Caco-2 (cell line): ENCODE results near the gene BABAM2. TPM values are rescaled to one million over a fixed set of nuclear protein-coding genes. Genes with fewer than 3 reads are reported as not detected.
"Not testable (repeated sequence)": the region's sequence is repeated elsewhere in the genome, so short reads cannot be mapped to it uniquely, and the experiment has no call there.

Experiments
- BruUV-seq: library from RNA; stranded (reverse); fragments of 400-500 nt; replicated peaks from 2 replicates; lab custom pipeline; 2021; lab: Mats Ljungman, UMichigan
- CTCF ChIA-PET: fragments of 300-600 bp; sonication (Branson Sonifier 250); formaldehyde crosslinking; loops from one replicate; lab custom pipeline; 2022; ENCODE audit warnings: antibody characterized with exemption; lab: Charles Lee
- POLR2A ChIA-PET: fragments of 300-600 bp; sonication (Branson Sonifier 250); formaldehyde crosslinking; loops from one replicate; lab custom pipeline; 2022; ENCODE audit warnings: antibody characterized with exemption; lab: Charles Lee
- DNase-seq, 2 experiments: peaks; one replicate each; pipeline versions ENCODE4 v3.0.0 to v3.0.0-alpha.2; 2020 to 2022
- H3K27me3 ChIP-seq: replicated peaks from 2 replicates; pipeline ENCODE4 v1.6.0; 2011; ENCODE audit warnings: low read length; ENCODE audit not compliant: control insufficient read depth, insufficient read depth
- H3K36me3 ChIP-seq: 2 replicates; pipeline ENCODE4 v1.5.1; 2011; ENCODE audit warnings: low read length; ENCODE audit not compliant: control insufficient read depth, insufficient read depth
- H3K4me1 ChIP-seq: fragments of 250-450 bp; sonication (Bioruptor Pico); 2 replicates; pipeline ENCODE4 v1.5.1; 2020; ENCODE audit warnings: mild to moderate bottlenecking
- H3K4me3 ChIP-seq: 2 replicates; pipeline ENCODE4 v1.5.1; 2011; ENCODE audit warnings: low read depth, mild to moderate bottlenecking, control low read depth, low read length
- H3K9me3 ChIP-seq: fragments of 250-450 bp; sonication (Bioruptor Pico); 2 replicates; pipeline ENCODE4 v1.5.1; 2020; ENCODE audit warnings: mild to moderate bottlenecking, moderate library complexity
- H3K27ac Mint-ChIP-seq: one replicate; pipeline ENCODE4 v1.8.0; 2022; ENCODE audit warnings: mixed read lengths; ENCODE audit not compliant: unreplicated experiment
- H3K27me3 Mint-ChIP-seq: one replicate; pipeline ENCODE4 v1.8.0; 2022; ENCODE audit warnings: mixed read lengths; ENCODE audit not compliant: insufficient read depth, unreplicated experiment
- H3K36me3 Mint-ChIP-seq: one replicate; pipeline ENCODE4 v1.8.0; 2022; ENCODE audit warnings: mild to moderate bottlenecking, mixed read lengths; ENCODE audit not compliant: insufficient read depth, unreplicated experiment
- H3K4me1 Mint-ChIP-seq: one replicate; pipeline ENCODE4 v1.8.0; 2022; ENCODE audit warnings: low read depth, mixed read lengths; ENCODE audit not compliant: unreplicated experiment
- H3K4me3 Mint-ChIP-seq: one replicate; pipeline ENCODE4 v1.8.0; 2022; ENCODE audit warnings: mild to moderate bottlenecking, moderate library complexity, mixed read lengths; ENCODE audit not compliant: unreplicated experiment
- H3K9me3 Mint-ChIP-seq: one replicate; pipeline ENCODE4 v1.8.0; 2022; ENCODE audit warnings: mixed read lengths; ENCODE audit not compliant: unreplicated experiment
- CTCF ChIP-seq, 2 experiments: fragments of 200-600 bp in 1 of 2; IDR thresholded peaks; 1 replicate in 1 of 2; 2 replicates in 1 of 2; pipeline versions ENCODE4 v1.5.1 to v1.8.0; 2011 to 2022; ENCODE audit warnings: antibody characterized with exemption in 1 of 2, control low read depth in 1 of 2, inconsistent platforms in 1 of 2, low read depth in 1 of 2, low read length in 1 of 2, mild to moderate bottlenecking in 1 of 2, moderate library complexity in 1 of 2; ENCODE audit not compliant: insufficient read depth in 1 of 2, severe bottlenecking in 1 of 2, unreplicated experiment in 1 of 2
- intact Hi-C: fragments of 100-400 bp; cut with micrococcal nuclease; formaldehyde crosslinking; loops from one replicate; pipeline ENCODE4 v1.10.0; 2022; ENCODE audit not compliant: unreplicated experiment
- total RNA-seq: library from RNA; stranded (reverse); gene quantifications from 2 replicates; pipeline ENCODE4 v1.2.3, GENCODE V29; 2022

Gene BABAM2
- total RNA-seq, 1 experiment from 2014 or later: 57.3 TPM

GRCh38 chr2:28251337-28251736 is 360.8 kb downstream of the BABAM2 start:
- Histone ChIP-seq H3K4me1 (peaks cover 11% of the 10 kb centered on the region), H3K27me3 (no peaks in the 10 kb centered on the region), H3K4me3 (no peak overlapping the region), H3K9me3 (no peaks in the 10 kb centered on the region), H3K36me3 (no peaks in the 10 kb centered on the region; the same call in 1 of the 2 replicates)
- peaks cover 16% of the 10 kb centered on the region for H3K36me3 Mint-ChIP-seq
- TF ChIP-seq CTCF (IDR thresholded peaks at IDR 0.05; ENCODE audit: insufficient read depth in 1 of 2, low read depth in 1 of 2, low read length in 1 of 2, severe bottlenecking in 1 of 2, unreplicated experiment in 1 of 2): no peak
- ChIA-PET POLR2A (no interaction called here), CTCF (no interaction called here)
- no peaks in the 10 kb centered on the region for H3K9me3 Mint-ChIP-seq
- intact Hi-C loops: no loop called here
- peaks cover 12% of the 10 kb centered on the region for H3K4me1 Mint-ChIP-seq
- no peak overlapping the region for H3K27ac Mint-ChIP-seq
- H3K27me3 Mint-ChIP-seq: no peaks in the 10 kb centered on the region
- no peak for DNase-seq
- no peak overlapping the region for H3K4me3 Mint-ChIP-seq
- BruUV-seq: no TSS peak

GRCh38 chr2:28252311-28252710 is 361.8 kb downstream of the BABAM2 start:
- Mint-ChIP-seq H3K27ac (no peak overlapping the region), H3K27me3 (no peaks in the 10 kb centered on the region), H3K4me1 (peaks cover 12% of the 10 kb centered on the region), H3K36me3 (peaks cover 16% of the 10 kb centered on the region), H3K9me3 (no peaks in the 10 kb centered on the region), H3K4me3 (no peak overlapping the region)
- no peaks in the 10 kb centered on the region for H3K27me3 ChIP-seq
- intact Hi-C loops: no loop called here
- no peak overlapping the region for H3K4me3 ChIP-seq
- H3K9me3 ChIP-seq: no peaks in the 10 kb centered on the region
- peaks cover 11% of the 10 kb centered on the region for H3K4me1 ChIP-seq
- no peak for DNase-seq
- H3K36me3 ChIP-seq: no peaks in the 10 kb centered on the region
- no peak for TF ChIP-seq CTCF (IDR thresholded peaks at IDR 0.05; ENCODE audit: insufficient read depth in 1 of 2, low read depth in 1 of 2, low read length in 1 of 2, severe bottlenecking in 1 of 2, unreplicated experiment in 1 of 2)
- POLR2A ChIA-PET: no interaction called here
- BruUV-seq: no TSS peak
- CTCF ChIA-PET: no interaction called here

GRCh38 chr2:28253543-28253942 is 363.0 kb downstream of the BABAM2 start:
- intact Hi-C loops: no loop called here
- no peak for DNase-seq
- H3K4me3 Mint-ChIP-seq: no peak overlapping the region
- H3K27ac Mint-ChIP-seq: no peak overlapping the region
- H3K4me3 ChIP-seq: no peak overlapping the region
- ChIA-PET CTCF (no interaction called here), POLR2A (no interaction called here)
- no TSS peak for BruUV-seq
- H3K27me3 Mint-ChIP-seq: no peaks in the 10 kb centered on the region
- H3K9me3 Mint-ChIP-seq: no peaks in the 10 kb centered on the region
- peaks cover 9% of the 10 kb centered on the region for H3K4me1 Mint-ChIP-seq
- H3K9me3 ChIP-seq: no peaks in the 10 kb centered on the region
- TF ChIP-seq CTCF (IDR thresholded peaks at IDR 0.05; ENCODE audit: insufficient read depth in 1 of 2, low read depth in 1 of 2, low read length in 1 of 2, severe bottlenecking in 1 of 2, unreplicated experiment in 1 of 2): no peak
- no peaks in the 10 kb centered on the region for H3K36me3 ChIP-seq
- H3K27me3 ChIP-seq: no peaks in the 10 kb centered on the region
- peaks cover 19% of the 10 kb centered on the region for H3K36me3 Mint-ChIP-seq
- peaks cover 11% of the 10 kb centered on the region for H3K4me1 ChIP-seq

- H3K4me1 ChIP-seq: peaks cover 11% of the 10 kb centered on the region
- BruUV-seq, H3K9me3 Mint-ChIP-seq, DNase-seq, CTCF ChIA-PET, H3K4me1 Mint-ChIP-seq, intact Hi-C loops, H3K4me3 Mint-ChIP-seq, H3K27me3 Mint-ChIP-seq, H3K27ac Mint-ChIP-seq, H3K4me3 ChIP-seq, H3K36me3 ChIP-seq, POLR2A ChIA-PET, H3K9me3 ChIP-seq, H3K27me3 ChIP-seq: not testable (repeated sequence)
- peaks cover 23% of the 10 kb centered on the region for H3K36me3 Mint-ChIP-seq
Measured at GRCh38 chr2:28255231-28255630, 364.7 kb downstream of the BABAM2 start.
